ENCODE measurements around the gene SLC38A11.
"Not testable (repeated sequence)": the region's sequence is repeated elsewhere in the genome, so short reads cannot be mapped to it uniquely, and the experiment has no call there.

The SLC38A11 gene

GRCh38 chr2:164875334-164876205 is 79.8 kb downstream of the SLC38A11 start:
- DNase-seq = no peak

GRCh38 chr2:164873210-164873908 is 82.0 kb downstream of the SLC38A11 start:
- DNase-seq = no peak

- no peak for DNase-seq
Measured at GRCh38 chr2:164871404-164871803, 83.9 kb downstream of the SLC38A11 start.

- DNase-seq = no peak
Measured at GRCh38 chr2:164869420-164869772, 85.9 kb downstream of the SLC38A11 start.

DNA sequence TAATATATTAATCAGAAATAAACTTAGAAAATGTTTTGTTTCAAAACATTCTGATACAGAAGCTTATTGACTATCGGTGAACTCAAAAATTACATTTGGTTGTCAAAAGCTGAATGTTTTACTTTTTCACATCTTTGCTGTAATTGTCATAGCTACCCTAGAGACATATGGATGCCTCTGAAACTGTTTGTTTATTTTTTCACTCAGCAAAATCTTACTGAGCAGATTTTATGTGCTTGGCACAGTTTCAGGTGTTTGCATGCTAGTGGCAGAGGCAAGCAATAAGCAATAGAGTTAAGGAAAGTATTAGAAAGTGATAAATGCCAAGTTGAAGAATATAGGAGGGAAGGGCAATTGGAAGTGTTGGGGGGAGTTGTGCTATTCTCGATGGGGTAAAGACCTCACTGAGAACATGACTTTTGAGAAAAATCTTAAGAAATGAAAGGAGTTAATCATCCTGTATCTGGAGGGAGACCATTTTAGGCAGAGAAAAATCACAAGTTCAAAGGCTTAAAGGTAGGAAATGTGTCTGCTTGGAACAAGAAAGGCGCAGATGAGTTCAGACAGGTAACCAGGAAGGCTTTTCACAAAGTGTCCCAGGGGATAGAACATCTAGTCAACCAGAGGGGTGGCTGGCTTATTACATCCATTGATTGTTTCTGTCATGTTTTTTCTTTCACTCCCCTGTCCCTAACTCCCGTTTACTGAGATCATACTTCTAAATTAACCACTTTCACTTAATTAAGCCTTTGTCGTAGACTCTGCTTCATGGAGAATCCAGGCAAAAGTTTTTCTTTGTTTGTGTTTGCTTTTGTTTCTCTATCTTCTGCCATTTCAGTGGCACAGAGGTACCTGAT is 86.5 kb downstream of the SLC38A11 start:
- DNase-seq = no peak

DNA sequence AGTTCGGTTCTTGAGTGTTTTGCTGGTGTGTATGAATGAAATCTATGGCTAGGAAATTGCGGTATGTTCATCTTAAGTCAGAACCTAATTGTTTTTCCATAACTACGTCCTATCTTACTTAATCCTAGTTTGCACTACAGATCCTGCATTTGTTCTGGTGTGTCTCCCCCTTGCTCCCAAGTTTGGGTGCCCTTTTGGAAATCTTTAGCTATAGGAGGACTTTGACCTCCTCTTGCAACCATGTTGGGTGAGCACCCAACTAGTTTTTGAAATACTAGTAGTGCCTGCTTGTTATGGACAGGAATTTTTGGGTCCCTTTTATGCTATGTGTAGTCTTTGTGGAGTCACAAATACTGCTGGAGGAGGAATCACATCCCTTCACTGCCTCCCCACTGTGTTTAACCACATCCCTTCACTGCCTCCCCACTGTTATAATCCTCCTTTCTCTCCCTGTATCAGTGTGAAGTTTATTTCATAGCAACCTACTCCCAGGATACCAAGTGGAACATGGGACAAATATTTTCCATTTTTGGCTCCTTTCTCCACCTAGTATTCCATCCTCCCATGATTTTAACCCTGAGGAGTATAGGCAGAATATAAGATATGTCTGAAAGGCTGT is 87.4 kb downstream of the SLC38A11 start:
- no peak for DNase-seq

DNA sequence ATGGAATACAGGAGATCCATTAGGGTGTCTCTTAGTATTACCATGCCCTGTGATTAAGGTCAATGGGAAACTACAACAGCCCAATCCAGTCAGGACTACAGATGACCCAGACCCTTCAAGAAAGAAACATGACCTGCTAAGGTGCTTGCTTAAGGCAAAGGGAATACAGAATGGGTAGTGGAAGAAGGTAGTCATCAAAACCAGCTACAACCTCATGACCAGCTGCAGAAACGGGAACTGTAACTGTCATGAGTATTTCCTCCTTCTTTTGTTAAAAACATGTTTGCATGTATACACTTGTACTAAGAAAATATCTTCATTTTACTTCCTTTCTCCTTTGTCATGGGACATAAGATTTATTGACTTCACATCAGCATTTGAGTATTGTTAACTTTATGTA is 88.9 kb downstream of the SLC38A11 start:
- DNase-seq = not testable (repeated sequence)

- no peak for DNase-seq
Measured at GRCh38 chr2:164860694-164861042, 94.7 kb downstream of the SLC38A11 start.

- DNase-seq = not testable (repeated sequence)
Measured at GRCh38 chr2:164859906-164860693, 95.2 kb downstream of the SLC38A11 start.

DNA sequence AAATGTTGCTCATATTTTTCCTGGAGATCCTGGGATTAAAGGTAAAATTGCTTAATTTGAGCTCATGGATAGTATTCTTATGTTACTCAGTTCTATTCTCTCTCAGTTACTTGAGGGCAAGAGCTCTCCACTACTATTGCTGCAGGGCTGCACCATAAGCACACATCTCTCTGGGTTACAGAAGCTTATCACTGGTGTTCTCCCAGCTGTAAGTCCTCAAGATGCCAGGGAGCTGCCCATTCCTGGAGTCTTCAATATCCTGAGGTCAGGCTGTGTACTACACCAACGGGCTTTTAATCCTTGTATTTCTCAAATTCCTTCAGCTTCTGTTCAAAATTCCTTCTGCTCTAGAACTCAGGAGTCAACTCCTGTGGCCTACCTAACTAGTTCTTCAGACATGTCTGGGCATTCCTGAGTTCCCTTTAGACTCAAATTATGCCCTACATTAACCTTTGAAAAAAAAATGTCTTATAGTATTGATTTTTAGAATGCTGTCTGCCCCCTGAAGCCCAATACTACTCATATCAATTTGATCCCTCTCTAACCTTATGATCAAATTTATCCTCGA is 96.0 kb downstream of the SLC38A11 start:
- DNase-seq = no peak

GRCh38 chr2:164852086-164852485 is 103.2 kb downstream of the SLC38A11 start:
- DNase-seq = no peak

GRCh38 chr2:164850235-164850634 is 105.1 kb downstream of the SLC38A11 start:
- no peak for DNase-seq

DNA sequence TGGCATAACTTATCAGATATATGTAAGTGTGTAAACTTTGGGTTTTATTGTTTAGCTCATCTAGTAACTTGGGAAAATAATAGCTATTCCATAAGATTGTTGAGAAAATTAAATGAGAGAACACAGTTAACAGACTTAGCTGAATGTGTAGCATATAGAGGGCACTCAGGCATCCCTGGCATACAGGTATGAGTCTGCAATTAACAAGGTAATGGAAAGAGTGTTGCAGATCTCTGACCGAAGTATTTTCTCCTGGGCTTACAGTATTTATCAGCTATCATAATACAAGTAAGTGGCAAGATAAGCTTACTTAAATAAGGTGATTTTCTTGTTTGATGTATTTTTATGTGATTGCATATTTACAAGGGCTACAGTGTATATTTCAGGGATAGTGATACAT is 105.8 kb downstream of the SLC38A11 start:
- DNase-seq = no peak

DNA sequence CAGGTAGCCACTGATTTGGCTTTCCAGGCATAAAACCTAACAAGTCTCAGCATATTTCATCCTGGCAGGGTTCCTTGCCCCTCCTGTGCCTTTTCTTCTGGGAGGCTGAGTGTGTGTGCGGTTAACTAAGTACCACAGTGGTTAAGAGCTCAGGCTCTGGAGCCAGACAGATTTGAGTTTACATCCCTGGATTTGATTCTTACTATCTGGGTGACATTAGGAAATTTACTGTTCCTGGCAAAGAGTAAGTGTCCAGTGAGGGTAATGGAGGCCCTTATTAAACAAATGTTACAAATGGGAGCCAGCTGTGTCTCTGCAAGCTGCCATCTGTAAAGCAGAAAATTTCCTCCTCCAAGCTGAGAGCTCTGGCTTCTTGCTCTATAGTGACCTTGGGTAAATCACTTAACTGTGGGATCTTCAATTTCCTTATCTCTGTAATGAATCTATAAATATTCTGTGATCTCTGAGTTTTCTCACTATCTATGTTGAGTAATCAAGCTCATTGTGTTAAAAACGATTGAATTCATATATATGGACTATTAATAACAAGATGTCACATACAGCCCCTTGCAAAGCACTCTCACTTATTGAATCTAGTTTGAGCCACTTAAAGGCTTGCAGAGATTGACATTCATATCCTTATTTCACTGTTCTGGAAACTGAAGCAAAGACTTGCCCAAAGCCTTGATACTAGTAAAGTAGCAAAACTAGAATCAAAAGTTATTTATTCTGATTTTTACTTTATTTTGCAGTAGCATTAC is 107.2 kb downstream of the SLC38A11 start:
- DNase-seq = no peak

DNA sequence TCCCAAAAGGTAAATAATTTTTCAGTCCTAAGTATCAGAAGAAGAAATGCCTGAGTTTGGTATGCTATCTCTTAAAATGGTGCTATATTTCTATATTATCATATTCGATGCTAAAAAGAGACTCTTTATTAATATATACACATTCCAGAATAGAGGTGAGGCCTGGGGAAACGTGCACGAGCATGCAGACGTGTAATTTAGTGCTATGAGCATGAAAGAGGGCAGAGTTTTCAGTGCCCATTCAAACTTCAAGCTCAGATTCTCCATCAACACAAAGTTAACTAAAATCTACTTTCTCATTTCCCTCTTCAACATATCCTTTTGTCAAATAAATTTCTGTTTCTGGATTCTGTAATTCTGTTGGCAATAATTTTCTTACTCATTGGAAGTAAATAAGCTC is 108.0 kb downstream of the SLC38A11 start:
- DNase-seq = no peak

DNA sequence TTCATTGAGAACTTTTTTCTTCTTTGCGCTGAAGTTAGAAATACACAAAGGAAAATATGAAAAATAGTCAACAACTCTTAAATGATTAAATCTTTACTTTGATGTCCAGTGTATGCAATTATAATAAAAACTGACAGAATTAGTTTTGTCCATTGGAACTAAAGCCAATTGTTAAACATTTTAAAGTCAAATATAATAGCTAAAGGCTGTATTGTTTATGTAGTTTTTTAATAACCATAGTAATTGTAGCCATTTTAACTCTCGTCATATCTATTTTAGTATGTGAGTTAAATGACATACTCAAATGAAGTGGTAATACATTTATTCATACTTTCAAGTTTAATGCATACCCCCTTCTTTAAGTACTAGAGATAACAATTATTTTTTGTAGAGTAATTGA is 109.0 kb downstream of the SLC38A11 start:
- DNase-seq = no peak
